Measurements from ENCODE around the gene CACNA1C.

Gene CACNA1C

GRCh38 chr12:2411011-2411410 lies 358.2 kb downstream of the CACNA1C start:
- no peak for DNase-seq (ENCODE audit: low read depth, low spot score)

DNA sequence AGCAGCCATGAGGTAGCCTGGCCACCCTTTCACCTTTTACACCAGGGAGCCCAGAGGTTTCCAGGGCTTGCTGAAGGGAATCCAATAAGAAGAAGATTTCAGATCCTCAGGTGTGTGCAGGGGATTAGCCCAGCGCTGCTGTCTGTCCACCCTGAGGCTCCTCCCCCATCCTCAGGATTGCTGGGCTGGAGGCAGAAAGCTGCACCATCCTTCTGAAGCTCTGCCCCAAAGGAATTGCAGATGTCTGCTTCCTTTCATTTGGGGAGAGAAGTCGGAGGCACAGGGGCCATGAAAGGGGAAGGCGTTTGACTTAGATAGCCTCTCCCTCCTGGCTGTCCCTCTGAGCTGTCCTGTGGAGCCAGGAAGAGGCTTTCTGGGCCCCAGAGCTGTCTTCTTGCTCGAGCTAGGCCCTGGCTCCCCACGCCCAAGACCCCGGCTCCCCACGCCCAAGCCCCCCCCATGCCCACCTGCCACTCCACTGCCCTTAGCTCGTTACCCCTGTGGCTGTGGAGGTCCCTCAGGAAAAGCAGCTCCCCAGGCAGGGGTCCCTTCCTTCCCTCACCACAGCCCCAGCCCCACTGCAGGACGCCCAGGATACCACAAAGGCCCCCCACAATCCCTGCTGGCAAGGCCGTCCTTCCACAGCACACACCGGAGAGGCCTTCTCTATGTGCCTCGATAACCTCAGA lies 359.0 kb downstream of the CACNA1C start:
- DNase-seq (ENCODE audit: low read depth, low spot score): no peak

- DNase-seq (ENCODE audit: low read depth, low spot score): no peak
Measured at GRCh38 chr12:2412305-2412643, 359.5 kb downstream of the CACNA1C start.

DNA sequence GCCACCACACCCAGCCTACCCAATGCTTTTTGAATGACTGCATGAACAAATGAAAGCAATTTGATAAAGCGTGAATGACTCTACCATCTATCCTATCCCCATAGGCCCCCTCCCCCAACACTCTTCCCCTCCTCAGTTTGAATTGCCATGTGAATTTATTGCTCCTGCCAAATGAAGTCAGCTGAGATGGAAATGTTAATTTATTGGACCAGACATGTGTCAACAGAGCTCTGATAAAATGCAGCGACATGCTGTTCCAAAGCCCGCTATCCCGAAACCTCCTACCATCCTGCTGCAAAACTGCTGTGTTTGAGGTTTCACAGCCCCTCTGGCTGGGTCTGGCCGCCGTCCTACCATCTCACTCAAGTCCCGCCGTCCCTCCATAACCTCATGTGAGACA lies 360.5 kb downstream of the CACNA1C start:
- DNase-seq (ENCODE audit: low read depth, low spot score): no peak

- DNase-seq (ENCODE audit: low read depth, low spot score): no peak
Measured at GRCh38 chr12:2413999-2414792, 361.4 kb downstream of the CACNA1C start.

DNA sequence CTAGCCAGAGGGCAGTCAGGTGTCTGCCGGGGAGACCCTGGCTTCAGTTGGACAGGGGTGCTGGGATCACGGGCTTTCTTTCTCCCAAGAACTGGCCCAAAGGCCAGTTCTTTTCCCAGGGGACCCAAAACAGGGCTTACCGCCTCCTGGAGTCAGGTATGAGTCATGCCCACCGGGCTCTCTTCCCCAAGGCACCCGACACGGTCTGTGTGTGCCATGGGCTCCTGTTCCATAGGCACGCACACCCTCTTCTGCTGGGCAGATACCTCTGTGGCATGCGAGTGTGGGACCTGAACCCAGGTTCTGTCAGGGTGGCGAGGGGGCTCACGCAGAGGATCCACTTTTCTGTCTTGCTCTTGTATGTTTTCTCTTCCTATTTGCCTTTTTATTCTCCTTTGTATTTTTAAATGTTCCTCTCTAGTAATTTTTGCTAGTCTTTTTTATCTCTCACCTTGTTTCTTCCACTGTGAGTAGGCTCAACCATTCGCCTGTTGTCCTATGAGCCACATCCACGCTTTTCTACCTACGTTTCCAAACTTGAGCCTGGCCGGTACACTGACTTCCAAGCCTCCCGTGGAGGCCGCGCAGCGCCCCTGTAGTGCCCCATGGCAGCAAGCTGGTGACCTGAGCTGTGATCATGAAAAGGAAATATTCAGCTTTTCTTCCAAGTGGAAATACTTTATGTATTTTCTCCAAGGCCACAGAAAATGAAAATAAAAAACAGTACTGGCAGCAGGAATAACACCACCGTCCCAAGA lies 362.2 kb downstream of the CACNA1C start:
- DNase-seq (ENCODE audit: low read depth, low spot score): no peak

GRCh38 chr12:2415568-2415944 lies 362.8 kb downstream of the CACNA1C start:
- DNase-seq (ENCODE audit: low read depth, low spot score): no peak

DNA sequence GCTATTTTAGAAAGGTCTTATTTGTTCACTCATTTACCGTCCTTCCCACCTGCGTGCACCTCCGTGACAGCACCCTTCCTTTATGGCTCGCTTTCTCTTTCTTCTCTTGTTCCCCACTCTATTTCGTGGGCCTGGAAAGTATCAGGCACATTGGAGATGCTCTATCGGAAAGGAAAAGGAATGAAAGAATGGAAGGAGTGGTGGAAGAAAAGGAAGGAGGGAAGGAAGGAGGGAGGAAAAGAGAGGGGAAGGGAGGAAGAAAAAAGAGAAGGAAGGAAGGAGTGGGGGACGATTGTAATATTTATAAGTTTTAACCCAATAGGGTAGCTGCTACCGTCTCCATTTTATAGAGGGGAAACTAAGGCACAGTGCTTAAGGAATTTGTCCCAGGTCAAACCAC lies 363.4 kb downstream of the CACNA1C start:
- DNase-seq (ENCODE audit: low read depth, low spot score): no peak

DNA sequence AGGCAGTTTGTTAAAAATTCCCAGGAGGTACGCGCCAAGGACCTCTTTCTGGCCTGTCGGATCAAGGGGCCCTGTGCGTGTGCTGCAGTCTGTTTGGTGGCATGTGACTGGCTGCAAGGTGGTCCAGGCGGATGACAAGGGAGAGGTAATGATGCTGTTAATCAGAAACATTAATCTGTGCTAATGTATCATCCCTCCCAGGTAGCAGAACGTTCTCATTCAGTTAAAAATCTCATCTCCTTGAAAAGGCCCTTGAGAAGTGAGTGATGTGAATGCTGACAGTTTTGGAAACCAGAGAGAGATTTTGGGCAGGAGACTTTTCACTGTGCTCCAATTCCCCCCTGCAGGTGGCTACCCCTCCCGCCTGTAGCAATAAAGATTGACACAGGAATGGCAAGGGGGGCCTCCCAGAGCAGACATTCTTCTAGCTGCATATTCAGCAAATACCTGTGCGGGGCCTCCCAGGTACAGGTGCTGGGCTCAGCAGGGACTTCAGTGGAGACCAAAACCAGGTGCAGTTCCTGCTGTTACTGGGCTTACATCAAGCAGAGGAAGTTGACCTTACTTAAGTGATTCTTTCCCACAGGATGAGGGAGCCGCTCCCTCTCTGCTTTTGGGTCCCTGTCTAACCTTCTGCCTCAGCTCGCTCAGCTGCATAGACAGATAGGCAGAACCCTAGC lies 364.8 kb downstream of the CACNA1C start:
- no peak for DNase-seq (ENCODE audit: low read depth, low spot score)

- DNase-seq (ENCODE audit: low read depth, low spot score): no peak
Measured at GRCh38 chr12:2418579-2418978, 365.8 kb downstream of the CACNA1C start.

DNA sequence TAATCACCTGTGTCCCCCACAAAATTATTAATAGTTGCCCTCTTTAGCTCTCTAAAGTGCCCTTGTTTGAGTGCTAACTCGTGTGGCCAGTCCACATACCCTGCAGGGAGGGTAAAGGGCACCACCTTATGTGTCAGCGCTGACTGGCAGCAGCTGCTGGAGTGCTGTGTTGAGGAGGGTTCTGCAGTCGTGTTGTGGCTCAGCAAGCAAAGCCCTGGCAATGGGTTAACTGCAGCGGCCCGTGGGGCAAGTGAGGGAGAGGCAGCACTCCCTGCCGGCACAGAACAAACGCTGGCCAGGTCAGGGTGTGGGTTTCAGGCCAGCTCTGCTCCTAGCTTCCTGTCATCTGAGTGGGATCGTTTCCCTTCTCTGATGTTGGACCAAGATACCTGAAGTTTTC lies 369.8 kb downstream of the CACNA1C start:
- DNase-seq (ENCODE audit: low read depth, low spot score): no peak

DNA sequence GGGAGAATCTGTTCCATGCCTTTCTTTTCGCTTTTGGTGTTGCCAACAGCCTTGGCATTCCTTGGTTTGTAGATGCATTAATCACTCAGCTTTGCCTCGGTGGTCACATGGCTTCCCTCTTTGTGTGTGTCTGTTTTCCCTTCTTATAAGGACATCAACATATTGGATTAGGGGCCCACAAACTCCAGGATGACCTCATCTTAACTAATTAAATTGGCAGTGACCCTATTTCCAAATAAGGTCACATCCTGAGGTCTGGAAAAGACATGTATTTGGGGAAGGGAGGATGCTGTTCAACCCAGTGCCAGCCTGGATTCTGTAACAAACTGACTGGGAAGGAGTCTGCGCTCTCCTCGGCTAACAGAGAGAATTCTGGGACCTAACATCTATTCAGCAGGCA lies 376.2 kb downstream of the CACNA1C start:
- DNase-seq (ENCODE audit: low read depth, low spot score): no peak

GRCh38 chr12:2431810-2432209 lies 379.0 kb downstream of the CACNA1C start:
- no peak for DNase-seq (ENCODE audit: low read depth, low spot score)

GRCh38 chr12:2432856-2433255 lies 380.1 kb downstream of the CACNA1C start:
- no peak for DNase-seq (ENCODE audit: low read depth, low spot score)

- DNase-seq (ENCODE audit: low read depth, low spot score): no peak
Measured at GRCh38 chr12:2435511-2435910, 382.7 kb downstream of the CACNA1C start.

- no peak for DNase-seq (ENCODE audit: low read depth, low spot score)
Measured at GRCh38 chr12:2439332-2440100, 386.7 kb downstream of the CACNA1C start.

GRCh38 chr12:2443776-2444175 lies 391.0 kb downstream of the CACNA1C start:
- no peak for DNase-seq (ENCODE audit: low read depth, low spot score)

DNA sequence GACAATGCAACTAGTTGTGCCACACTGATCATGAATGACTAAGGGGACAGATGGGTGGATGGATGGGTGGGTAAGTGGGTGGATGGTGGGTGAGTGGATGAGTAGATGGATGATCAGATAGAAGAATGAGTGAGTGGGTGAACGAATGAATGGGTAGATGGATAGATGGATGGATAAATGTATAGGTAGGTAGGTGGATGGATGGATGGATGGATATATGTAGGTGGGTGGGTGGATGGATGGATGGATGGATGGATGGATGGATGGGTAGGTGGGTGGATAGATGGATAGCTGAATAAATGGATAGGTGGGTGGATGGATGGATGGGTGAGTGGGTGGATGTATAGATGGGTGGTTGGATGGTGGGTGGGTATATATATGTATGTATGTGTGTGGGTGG lies 393.2 kb downstream of the CACNA1C start:
- no peak for DNase-seq (ENCODE audit: low read depth, low spot score)

DNA sequence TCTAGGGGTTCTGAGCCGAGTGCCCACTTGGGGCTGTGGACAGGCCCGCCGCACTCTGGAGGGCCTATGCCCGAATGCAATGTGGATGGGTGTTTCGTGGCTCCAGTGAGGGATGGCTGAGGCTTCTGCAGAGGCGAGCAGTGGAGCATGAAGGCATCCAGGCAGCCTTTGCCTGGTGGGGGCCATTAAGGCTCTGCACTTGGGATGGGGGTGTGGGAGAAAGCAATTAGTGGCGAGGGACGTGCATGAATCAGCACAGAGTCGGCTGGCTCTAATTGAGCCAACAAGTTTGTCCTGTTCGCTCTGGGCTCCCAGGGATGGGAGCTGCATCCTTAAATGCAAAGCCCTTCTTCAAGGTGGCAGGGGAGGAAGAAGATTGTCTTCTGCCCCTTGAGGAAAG lies 395.1 kb downstream of the CACNA1C start:
- DNase-seq (ENCODE audit: low read depth, low spot score): no peak

GRCh38 chr12:2449586-2449985 lies 396.8 kb downstream of the CACNA1C start:
- DNase-seq (ENCODE audit: low read depth, low spot score): no peak

GRCh38 chr12:2450553-2450952 lies 397.8 kb downstream of the CACNA1C start:
- DNase-seq (ENCODE audit: low read depth, low spot score): no peak

All from smooth muscle cell of the brain vasculature (primary cell).